Naive B cell (primary cell): ENCODE results near the gene PTPN3. TPM values are rescaled to one million over a fixed set of nuclear protein-coding genes. Genes with fewer than 3 reads are reported as not detected.

Source experiments
- ATAC-seq, 2 donors: fragments of 150-1000 bp; cut with Tn5 transposase; 2 replicates each; pipeline ENCODE4 v1.10.0; 2021; ENCODE audit warnings: low read depth in 2 of 2, mild to moderate bottlenecking in 2 of 2, moderate library complexity in 2 of 2
- DNase-seq: peaks from one replicate; pipeline ENCODE4 v3.0.0; 2022
- H3K27ac Mint-ChIP-seq, 6 donors: one replicate each; pipeline ENCODE4 v1.8.0; 2020 to 2022; ENCODE audit warnings: mild to moderate bottlenecking in 6 of 6, mixed read lengths in 6 of 6, moderate library complexity in 5 of 6, inconsistent platforms in 2 of 6
- H3K27me3 Mint-ChIP-seq, 3 donors: one replicate each; pipeline ENCODE4 v1.8.0; 2021 to 2022; ENCODE audit warnings: mixed read lengths in 3 of 3, mild to moderate bottlenecking in 1 of 3
- H3K36me3 Mint-ChIP-seq, 2 donors: one replicate each; pipeline ENCODE4 v1.8.0; 2020 to 2022; ENCODE audit warnings: mixed read lengths in 2 of 2, inconsistent platforms in 1 of 2, mild to moderate bottlenecking in 1 of 2
- H3K4me1 Mint-ChIP-seq, 3 donors: one replicate each; pipeline ENCODE4 v1.8.0; 2020 to 2022; ENCODE audit warnings: mixed read lengths in 3 of 3, inconsistent platforms in 1 of 3, mild to moderate bottlenecking in 1 of 3, moderate library complexity in 1 of 3
- H3K4me3 Mint-ChIP-seq, 8 donors: one replicate each; pipeline ENCODE4 v1.8.0; 2020 to 2022; ENCODE audit warnings: mild to moderate bottlenecking in 8 of 8, mixed read lengths in 8 of 8, moderate library complexity in 8 of 8, inconsistent platforms in 2 of 8
- H3K9me3 Mint-ChIP-seq, 7 donors: one replicate each; pipeline ENCODE4 v1.8.0; 2020 to 2022; ENCODE audit warnings: mixed read lengths in 7 of 7, mild to moderate bottlenecking in 5 of 7, inconsistent platforms in 2 of 7, moderate library complexity in 1 of 7
- polyA plus RNA-seq, 6 donors: library from polyadenylated mRNA; unstranded; fragments of 300-500 nt; fragmentation: Illumina TruSeq; gene quantifications; one replicate each; pipeline ENCODE4 v1.2.3, GENCODE V29; 2021; ENCODE audit warnings: low read depth in 6 of 6

The PTPN3 gene
- polyA plus RNA-seq, 6 donors from 2014 or later: not detected

GRCh38 chr9:109451311-109452025, 46.6 kb downstream of the PTPN3 start:
- peaks cover 41 to 50% (median 49%) of the 10 kb centered on the region in 3 donors for H3K27me3 Mint-ChIP-seq
- no peaks in the 10 kb centered on the region for H3K9me3 Mint-ChIP-seq

DNA sequence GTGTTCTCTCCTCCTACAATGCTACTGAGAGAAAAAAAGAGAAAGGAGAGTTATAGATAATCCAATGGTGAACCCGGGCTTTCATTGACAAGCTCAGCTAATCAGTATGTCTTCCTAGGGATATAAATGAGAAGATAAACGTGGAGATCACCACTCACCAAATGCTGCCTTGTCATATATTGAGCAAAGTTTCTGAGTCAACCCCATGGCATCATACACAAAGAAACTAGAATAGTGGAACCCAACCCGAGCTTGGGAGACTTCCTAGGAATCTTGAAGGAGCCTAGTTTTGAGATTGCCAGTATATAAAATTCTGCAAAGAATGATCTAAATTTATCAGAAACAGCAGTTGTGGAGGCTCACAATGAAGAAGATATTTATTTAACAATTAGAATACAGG, 47.8 kb downstream of the PTPN3 start:
- H3K27ac Mint-ChIP-seq: no peak overlapping the region
- H3K4me3 Mint-ChIP-seq: no peak overlapping the region
- no peaks in the 10 kb centered on the region for H3K4me1 Mint-ChIP-seq
- ATAC-seq (no peak), DNase-seq (no peak)
- no peaks in the 10 kb centered on the region for H3K36me3 Mint-ChIP-seq
- H3K9me3 Mint-ChIP-seq: no peaks in the 10 kb centered on the region
- peaks cover 39 to 49% (median 41%) of the 10 kb centered on the region in 3 donors for H3K27me3 Mint-ChIP-seq

More at GRCh38 chr9:109451311-109452025, 46.6 kb downstream of the PTPN3 start:
- DNase-seq: no peak
- Mint-ChIP-seq H3K4me1 (no peaks in the 10 kb centered on the region), H3K4me3 (no peak overlapping the region), H3K27ac (no peak overlapping the region), H3K36me3 (no peaks in the 10 kb centered on the region)
- ATAC-seq: no peak

GRCh38 chr9:109449036-109449798, 48.9 kb downstream of the PTPN3 start:
- Mint-ChIP-seq H3K9me3 (no peaks in the 10 kb centered on the region), H3K36me3 (no peaks in the 10 kb centered on the region), H3K4me1 (no peaks in the 10 kb centered on the region), H3K27ac (no peak overlapping the region), H3K4me3 (no peak overlapping the region), H3K27me3 (peaks cover 36 to 50% (median 41%) of the 10 kb centered on the region in 3 donors)
- no peak for DNase-seq
- no peak for ATAC-seq

DNA sequence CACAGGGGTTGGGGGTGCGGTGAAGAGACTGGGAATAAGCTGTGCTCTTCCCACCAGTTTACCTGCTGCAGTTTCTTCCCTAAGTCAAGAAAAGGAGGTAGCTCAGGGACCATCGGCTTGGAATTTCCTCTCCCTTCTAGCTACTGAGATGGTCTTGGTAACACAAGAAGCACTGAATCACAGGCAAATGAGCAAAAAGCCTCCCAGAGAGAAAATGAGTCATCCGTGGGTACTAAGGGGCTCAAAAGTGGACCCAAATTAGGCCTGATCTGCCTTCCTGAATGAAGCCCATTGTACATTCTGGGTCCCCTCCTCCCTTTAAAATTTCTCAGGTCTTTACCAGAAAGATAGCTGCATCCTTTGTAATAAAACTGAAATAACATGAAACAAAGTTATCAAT, 49.9 kb downstream of the PTPN3 start:
- no peak overlapping the region for H3K4me3 Mint-ChIP-seq
- H3K36me3 Mint-ChIP-seq: no peaks in the 10 kb centered on the region
- peaks cover 27 to 49% (median 42%) of the 10 kb centered on the region in 3 donors for H3K27me3 Mint-ChIP-seq
- ATAC-seq (no peak), DNase-seq (no peak)
- no peaks in the 10 kb centered on the region for H3K4me1 Mint-ChIP-seq
- no peaks in the 10 kb centered on the region for H3K9me3 Mint-ChIP-seq
- H3K27ac Mint-ChIP-seq: no peak overlapping the region

DNA sequence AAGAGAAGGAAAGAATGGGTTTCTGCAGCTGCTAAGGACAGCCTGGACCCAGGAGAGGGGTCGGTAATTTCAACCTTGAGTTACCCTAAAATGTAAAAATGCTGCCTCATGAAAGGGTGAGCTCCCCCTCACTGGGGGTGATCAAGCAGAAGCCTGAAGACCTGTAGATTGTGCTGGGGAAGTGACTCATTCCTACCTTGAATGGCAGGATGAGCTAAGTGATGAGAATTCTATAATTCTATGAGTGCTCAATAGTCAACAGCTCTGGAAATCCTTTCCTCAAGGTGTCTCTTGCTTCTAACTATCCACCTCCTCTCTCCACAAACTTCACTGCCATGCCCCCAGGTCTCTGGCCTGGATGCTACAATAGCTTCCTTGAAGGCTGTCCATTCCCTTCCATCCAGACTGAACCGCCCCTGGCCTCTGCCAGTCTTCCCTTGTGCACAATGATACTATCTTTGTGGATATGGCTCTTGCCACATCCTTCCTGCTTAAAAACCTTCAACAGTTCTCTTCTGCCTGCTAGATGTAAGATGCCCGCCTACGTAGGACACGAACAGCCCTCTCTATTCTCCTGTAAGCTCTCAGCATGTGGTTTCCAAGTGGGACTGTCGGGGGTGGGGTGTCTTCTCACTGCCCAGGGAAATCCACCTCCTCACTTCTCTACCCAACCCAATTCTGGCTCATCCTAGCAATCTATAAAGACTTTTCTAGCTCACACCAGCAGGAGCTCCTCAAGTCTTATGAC, 50.6 kb downstream of the PTPN3 start:
- H3K4me3 Mint-ChIP-seq: no peak overlapping the region
- DNase-seq: no peak

DNA sequence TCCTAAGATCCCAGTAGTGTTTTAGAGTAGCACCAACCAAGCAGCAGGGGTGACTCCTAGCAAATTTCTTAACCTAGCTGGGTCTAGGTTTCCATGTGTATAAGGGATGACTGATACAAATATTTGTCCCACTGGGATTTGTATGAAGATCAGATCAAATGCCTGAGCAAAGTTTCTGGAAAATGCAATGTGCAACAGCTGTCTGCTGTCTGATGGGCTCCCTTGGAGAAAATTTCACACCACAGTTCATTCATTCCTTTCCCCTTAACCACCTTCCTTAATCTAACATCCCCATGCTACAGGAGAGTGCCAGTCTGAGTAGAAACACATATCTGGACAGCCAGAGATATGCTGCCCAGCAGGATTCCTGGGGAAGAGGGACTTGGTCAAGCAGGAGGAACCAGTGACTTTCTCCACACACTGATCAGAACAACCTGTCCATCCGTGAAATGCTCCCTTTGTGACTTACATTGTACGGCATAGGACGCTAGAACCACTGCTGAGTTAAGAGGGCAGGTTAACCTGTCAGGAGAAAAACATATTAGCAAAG, 53.3 kb downstream of the PTPN3 start:
- DNase-seq (no peak), ATAC-seq (no peak)
- Mint-ChIP-seq H3K27me3 (peaks cover 19 to 47% (median 34%) of the 10 kb centered on the region in 3 donors), H3K4me3 (no peak overlapping the region), H3K36me3 (no peaks in the 10 kb centered on the region), H3K9me3 (no peaks in the 10 kb centered on the region), H3K27ac (no peak overlapping the region), H3K4me1 (peaks cover 8 to 17% (median 15%) of the 10 kb centered on the region in 3 donors)

More for the DNA sequence above, 50.6 kb downstream of the PTPN3 start:
- no peaks in the 10 kb centered on the region for H3K9me3 Mint-ChIP-seq
- no peaks in the 10 kb centered on the region for H3K36me3 Mint-ChIP-seq
- peaks cover 25 to 48% (median 47%) of the 10 kb centered on the region in 3 donors for H3K27me3 Mint-ChIP-seq
- no peak for ATAC-seq
- peak overlapping the region in 1 of 6 donors; percentile 8 for H3K27ac Mint-ChIP-seq
- H3K4me1 Mint-ChIP-seq: no peaks in the 10 kb centered on the region

DNA sequence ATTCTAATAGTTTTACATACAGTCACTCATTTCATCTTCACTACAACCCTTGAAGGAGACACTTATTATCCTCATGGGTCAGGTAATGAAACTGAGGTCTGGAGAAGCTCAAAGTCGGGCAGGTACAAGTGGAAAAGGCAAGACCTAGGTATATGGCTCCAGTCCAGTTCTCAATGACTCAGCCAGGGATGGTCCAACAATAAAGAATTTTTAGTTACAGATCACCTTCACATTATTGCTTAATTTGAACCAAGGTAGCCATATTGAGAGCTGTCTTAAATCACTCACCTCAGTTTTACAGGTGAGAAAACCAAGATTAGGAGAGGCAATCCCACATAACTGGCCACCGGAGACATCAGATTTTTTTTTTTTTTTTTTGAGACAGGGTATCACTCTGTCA, 55.4 kb downstream of the PTPN3 start:
- Mint-ChIP-seq H3K4me3 (no peak overlapping the region), H3K27ac (no peak overlapping the region), H3K36me3 (no peaks in the 10 kb centered on the region), H3K27me3 (peaks cover 11 to 54% (median 43%) of the 10 kb centered on the region in 3 donors), H3K4me1 (peaks cover 10 to 19% (median 19%) of the 10 kb centered on the region in 3 donors), H3K9me3 (peaks cover 0 to 12% (median 1%) of the 10 kb centered on the region in 7 donors)
- DNase-seq (no peak), ATAC-seq (no peak)

GRCh38 chr9:109441296-109441695, 56.8 kb downstream of the PTPN3 start:
- peaks cover 0 to 12% (median 1%) of the 10 kb centered on the region in 7 donors for H3K9me3 Mint-ChIP-seq
- no peak overlapping the region for H3K4me3 Mint-ChIP-seq
- peaks cover 10 to 19% (median 19%) of the 10 kb centered on the region in 3 donors for H3K4me1 Mint-ChIP-seq
- ATAC-seq: no peak
- no peaks in the 10 kb centered on the region for H3K36me3 Mint-ChIP-seq
- DNase-seq: no peak
- no peak overlapping the region for H3K27ac Mint-ChIP-seq
- H3K27me3 Mint-ChIP-seq: peaks cover 6 to 48% (median 40%) of the 10 kb centered on the region in 3 donors

DNA sequence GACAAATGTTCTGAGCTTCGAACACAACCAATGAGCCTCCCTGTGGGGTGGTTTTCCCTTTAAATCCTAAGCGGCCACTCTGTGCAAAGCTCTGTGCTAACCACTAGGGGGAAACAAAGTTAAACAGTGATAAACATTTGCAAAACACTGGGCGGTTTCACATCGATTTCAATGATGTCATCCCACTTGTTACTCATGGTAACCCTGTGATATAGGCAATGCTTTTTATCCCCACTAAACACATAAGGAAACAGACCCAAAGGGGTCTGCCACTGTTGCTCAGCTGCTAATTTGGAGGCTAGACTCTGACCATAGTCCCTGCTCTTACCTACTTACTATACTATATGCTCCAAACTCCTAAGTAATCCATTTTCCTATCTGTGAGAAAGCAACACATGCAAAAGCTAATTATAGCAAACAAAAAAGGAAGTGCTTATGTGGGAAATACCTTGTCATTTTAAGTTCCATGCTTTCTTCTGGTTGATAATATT, 57.3 kb downstream of the PTPN3 start:
- H3K4me1 Mint-ChIP-seq: peaks cover 10 to 19% (median 19%) of the 10 kb centered on the region in 3 donors
- peak; percentile 19 for DNase-seq
- peaks cover 4 to 43% (median 35%) of the 10 kb centered on the region in 3 donors for H3K27me3 Mint-ChIP-seq
- no peak overlapping the region for H3K4me3 Mint-ChIP-seq
- H3K36me3 Mint-ChIP-seq: no peaks in the 10 kb centered on the region
- H3K27ac Mint-ChIP-seq: no peak overlapping the region
- peak; percentile 72 to 78 for ATAC-seq
- peaks cover 0 to 12% (median 1%) of the 10 kb centered on the region in 7 donors for H3K9me3 Mint-ChIP-seq

- H3K4me1 Mint-ChIP-seq: peaks cover 10 to 19% (median 19%) of the 10 kb centered on the region in 3 donors
- DNase-seq: peak; percentile 5
- peaks cover 0 to 12% (median 1%) of the 10 kb centered on the region in 7 donors for H3K9me3 Mint-ChIP-seq
- peak; percentile 58 to 78 for ATAC-seq
- H3K27ac Mint-ChIP-seq: no peak overlapping the region
- H3K27me3 Mint-ChIP-seq: peaks cover 4 to 42% (median 31%) of the 10 kb centered on the region in 3 donors
- H3K36me3 Mint-ChIP-seq: no peaks in the 10 kb centered on the region
- peak overlapping the region in 1 of 8 donors; percentile 15 for H3K4me3 Mint-ChIP-seq
Observed at GRCh38 chr9:109440117-109440515, 58.0 kb downstream of the PTPN3 start.

DNA sequence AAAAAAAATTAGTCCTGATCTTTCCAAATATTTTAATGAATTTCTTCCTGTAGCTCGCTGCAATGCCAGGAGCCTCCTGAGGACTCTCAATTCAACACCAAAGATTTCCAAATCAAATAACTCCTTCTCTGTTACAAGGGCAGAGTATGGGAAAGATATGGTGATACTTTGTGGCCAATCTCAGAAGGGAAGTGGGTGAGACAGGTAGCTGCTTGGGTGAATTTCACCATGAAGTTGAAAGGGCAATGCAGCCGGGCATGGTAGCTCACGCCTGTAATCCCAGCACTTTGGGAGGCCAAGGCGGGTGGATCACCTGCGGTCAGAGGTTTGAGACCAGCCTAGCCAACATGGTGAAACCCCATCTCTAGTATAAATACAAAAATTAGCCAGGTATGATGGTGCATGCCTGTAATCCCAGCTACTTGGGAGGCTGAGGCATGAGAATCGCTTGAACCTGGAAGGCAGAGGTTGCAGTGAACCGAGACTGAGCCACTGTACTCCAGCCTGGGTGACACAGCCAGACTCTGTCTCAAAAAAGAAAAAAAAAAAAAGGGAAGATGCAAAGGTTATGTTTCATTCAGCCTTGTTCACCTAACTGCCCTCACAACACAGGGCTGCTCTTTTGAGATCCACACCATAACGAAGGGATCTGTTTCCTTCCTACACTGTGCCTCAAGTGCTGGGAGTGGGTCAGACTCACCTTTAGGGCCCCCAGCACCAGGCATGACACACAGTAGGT, 58.6 kb downstream of the PTPN3 start:
- peaks cover 10 to 19% (median 19%) of the 10 kb centered on the region in 3 donors for H3K4me1 Mint-ChIP-seq
- peaks cover 4 to 44% (median 31%) of the 10 kb centered on the region in 3 donors for H3K27me3 Mint-ChIP-seq
- ATAC-seq (no peak), DNase-seq (no peak)
- peak overlapping the region in 1 of 6 donors; percentile 63 for H3K27ac Mint-ChIP-seq
- H3K36me3 Mint-ChIP-seq: no peaks in the 10 kb centered on the region
- H3K4me3 Mint-ChIP-seq: no peak overlapping the region
- H3K9me3 Mint-ChIP-seq: peaks cover 0 to 12% (median 1%) of the 10 kb centered on the region in 7 donors

DNA sequence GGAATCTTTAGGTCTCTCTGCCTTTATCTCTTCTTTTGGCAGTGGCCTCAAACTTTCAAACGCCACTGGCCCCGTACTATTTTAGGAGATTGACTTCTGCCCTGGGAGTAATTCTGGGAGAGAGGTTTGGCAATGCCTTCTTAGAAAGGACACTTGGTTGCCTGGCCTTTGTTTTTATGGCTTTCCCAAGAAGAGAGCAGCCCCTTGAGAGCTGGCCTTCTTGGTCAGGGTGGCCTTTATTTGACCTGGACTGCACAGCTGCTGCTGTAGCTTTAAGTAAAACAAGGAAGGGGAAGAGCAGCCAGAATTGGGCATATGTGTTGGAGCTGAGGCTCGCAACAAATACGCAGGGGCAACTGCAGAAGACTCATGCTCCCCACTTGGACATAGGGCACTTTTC, 60.8 kb downstream of the PTPN3 start:
- H3K4me3 Mint-ChIP-seq: peak overlapping the region in 1 of 8 donors; percentile 0
- ATAC-seq (no peak), DNase-seq (no peak)
- H3K27me3 Mint-ChIP-seq: peaks cover 8 to 34% (median 21%) of the 10 kb centered on the region in 3 donors
- peaks cover 0 to 12% (median 1%) of the 10 kb centered on the region in 7 donors for H3K9me3 Mint-ChIP-seq
- no peak overlapping the region for H3K27ac Mint-ChIP-seq
- H3K4me1 Mint-ChIP-seq: peaks cover 10 to 19% (median 19%) of the 10 kb centered on the region in 3 donors
- H3K36me3 Mint-ChIP-seq: no peaks in the 10 kb centered on the region
